C4-2B (cell line): ENCODE results near the gene ADORA3.

ENCODE experiments used
- ZFX ChIP-seq: fragments of 450-650 bp; IDR thresholded peaks from 2 replicates; pipeline ENCODE4 v1.6.1; 2017
- TF ChIP-seq, protein P1 (sequence below): fragments of 450-650 bp; conservative IDR thresholded peaks from 2 replicates; pipeline ENCODE4 v1.5.1; 2017; ENCODE audit warnings: mild to moderate bottlenecking

DNA sequence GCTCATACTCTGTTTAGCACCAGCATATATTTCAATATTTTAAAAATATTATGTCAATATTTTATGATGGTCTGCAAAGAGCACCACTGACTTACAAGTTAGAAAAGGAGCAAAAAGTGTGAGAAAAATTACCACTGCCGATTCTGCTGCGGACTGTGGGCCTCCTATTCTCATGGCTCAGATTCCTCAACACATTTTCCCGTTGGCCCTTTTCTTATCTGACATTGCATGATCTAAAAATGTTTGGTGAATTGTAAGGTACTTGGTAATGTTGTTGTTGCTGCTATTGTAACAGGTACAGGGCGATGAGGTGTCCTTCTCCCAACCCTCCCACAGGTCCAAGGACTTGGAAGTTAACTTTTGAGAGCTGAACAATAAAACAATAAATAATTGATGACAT is 28.9 kb downstream of the ADORA3 start:
- TF ChIP-seq, protein P1, sequence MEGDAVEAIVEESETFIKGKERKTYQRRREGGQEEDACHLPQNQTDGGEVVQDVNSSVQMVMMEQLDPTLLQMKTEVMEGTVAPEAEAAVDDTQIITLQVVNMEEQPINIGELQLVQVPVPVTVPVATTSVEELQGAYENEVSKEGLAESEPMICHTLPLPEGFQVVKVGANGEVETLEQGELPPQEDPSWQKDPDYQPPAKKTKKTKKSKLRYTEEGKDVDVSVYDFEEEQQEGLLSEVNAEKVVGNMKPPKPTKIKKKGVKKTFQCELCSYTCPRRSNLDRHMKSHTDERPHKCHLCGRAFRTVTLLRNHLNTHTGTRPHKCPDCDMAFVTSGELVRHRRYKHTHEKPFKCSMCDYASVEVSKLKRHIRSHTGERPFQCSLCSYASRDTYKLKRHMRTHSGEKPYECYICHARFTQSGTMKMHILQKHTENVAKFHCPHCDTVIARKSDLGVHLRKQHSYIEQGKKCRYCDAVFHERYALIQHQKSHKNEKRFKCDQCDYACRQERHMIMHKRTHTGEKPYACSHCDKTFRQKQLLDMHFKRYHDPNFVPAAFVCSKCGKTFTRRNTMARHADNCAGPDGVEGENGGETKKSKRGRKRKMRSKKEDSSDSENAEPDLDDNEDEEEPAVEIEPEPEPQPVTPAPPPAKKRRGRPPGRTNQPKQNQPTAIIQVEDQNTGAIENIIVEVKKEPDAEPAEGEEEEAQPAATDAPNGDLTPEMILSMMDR = no peak
- no peak for TF ChIP-seq ZFX
